AG08395 (cell line): ENCODE results near the gene CNN2.
A peak's percentile ranks its signal among the peaks of the same experiment; 100 is the strongest.

Experiments used
- DNase-seq: peaks from one replicate; pipeline ENCODE4 v3.0.0; 2012; ENCODE audit warnings: mixed read lengths, low spot score

The CNN2 gene

GRCh38 chr19:1026783-1027649 is 608 bp downstream of the CNN2 start:
- DNase-seq: no peak

GRCh38 chr19:1027650-1028061 is 1.2 kb downstream of the CNN2 start:
- DNase-seq: no peak

- DNase-seq: peak; percentile 93
Observed at GRCh38 chr19:1028062-1028926, 1.9 kb downstream of the CNN2 start.

GRCh38 chr19:1032264-1032867 is 6.0 kb downstream of the CNN2 start:
- DNase-seq: no peak

GRCh38 chr19:1035998-1036621 is 9.7 kb downstream of the CNN2 start:
- no peak for DNase-seq

- DNase-seq: no peak
Observed at GRCh38 chr19:1037621-1038064, 11.2 kb downstream of the CNN2 start.

- DNase-seq: no peak
Observed at GRCh38 chr19:1038978-1039645, 12.7 kb downstream of the CNN2 start.

GRCh38 chr19:1039646-1040475 is 13.5 kb downstream of the CNN2 start, which contains the start of gene ABCA7:
TSS of gene ABCA7 (plus strand) at chr19:1040107. CDS start at chr19:1041362, 1,255 bp downstream.
- DNase-seq: peak; percentile 94

GRCh38 chr19:1040476-1041271 is 14.3 kb downstream of the CNN2 start:
- DNase-seq: peak; percentile 100

GRCh38 chr19:1041272-1041834 is 14.9 kb downstream of the CNN2 start:
- DNase-seq: no peak

GRCh38 chr19:1041835-1042685 is 15.7 kb downstream of the CNN2 start:
- DNase-seq: no peak

- DNase-seq: no peak
Observed at GRCh38 chr19:1042689-1043511, 16.5 kb downstream of the CNN2 start.

- no peak for DNase-seq
Observed at GRCh38 chr19:1045247-1045603, 18.8 kb downstream of the CNN2 start.

- no peak for DNase-seq
Observed at GRCh38 chr19:1046117-1046626, 19.8 kb downstream of the CNN2 start.

- no peak for DNase-seq
Observed at GRCh38 chr19:1046836-1047695, 20.7 kb downstream of the CNN2 start.

- no peak for DNase-seq
Observed at GRCh38 chr19:1047696-1048147, 21.3 kb downstream of the CNN2 start.
